Tibial artery (tissue), 4 donors: ENCODE measurements around the gene PKDREJ.

Source experiments
- DNase-seq, 2 donors: peaks; one replicate each; pipeline ENCODE4 v3.0.0-alpha.2; 2019
- H3K27ac ChIP-seq, 2 donors: fragments of 200-600 bp; sonication (generic) in 1 of 2; 1 replicate in 1 of 2; 2 replicates in 1 of 2; pipeline ENCODE4 v1.5.1; 2018 to 2019; ENCODE audit warnings: mild to moderate bottlenecking in 1 of 2
- H3K27me3 ChIP-seq, 2 donors: fragments of 200-600 bp; sonication (generic) in 1 of 2; one replicate each; pipeline versions ENCODE4 v1.5.1 to v1.6.0; 2016 to 2019
- H3K36me3 ChIP-seq, 3 donors: fragments of 200-600 bp; sonication (generic) in 2 of 3; one replicate each; pipeline ENCODE4 v1.5.1; 2016 to 2019; ENCODE audit warnings: mild to moderate bottlenecking in 2 of 3
- H3K4me1 ChIP-seq, 4 donors: fragments of 200-600 bp; sonication (generic) in 2 of 4; 1 replicate in 3 of 4; 2 replicates in 1 of 4; pipeline ENCODE4 v1.5.1; 2016 to 2019
- H3K4me3 ChIP-seq, 2 donors: fragments of 200-600 bp; sonication (generic) in 1 of 2; 1 replicate in 1 of 2; 2 replicates in 1 of 2; pipeline ENCODE4 v1.5.1; 2018 to 2019; ENCODE audit warnings: mild to moderate bottlenecking in 2 of 2
- H3K9me3 ChIP-seq, 3 donors: fragments of 200-600 bp; sonication (generic) in 1 of 3; one replicate each; pipeline ENCODE4 v1.5.1; 2016 to 2019
- CTCF ChIP-seq, 2 experiments: fragments of 200-600 bp in 1 of 2; fragments of 450-650 bp in 1 of 2; IDR thresholded peaks; one replicate each; pipeline ENCODE4 v1.5.1; 2017 to 2019; ENCODE audit warnings: antibody characterized with exemption in 2 of 2, mild to moderate bottlenecking in 1 of 2, moderate library complexity in 1 of 2
- intact Hi-C: fragments of 100-400 bp; cut with DNase I; formaldehyde crosslinking; loops from one replicate; pipeline ENCODE4 v1.15.0; 2023; ENCODE audit warnings: low total_unique reads

The PKDREJ gene

GRCh38 chr22:46225631-46226030 lies 37.5 kb downstream of the PKDREJ start:
- no peak for DNase-seq
- H3K36me3 ChIP-seq = peaks cover 11 to 55% (median 26%) of the 10 kb centered on the region in 3 donors
- intact Hi-C loops = no loop called here
- H3K9me3 ChIP-seq = no peaks in the 10 kb centered on the region
- H3K27me3 ChIP-seq = no peaks in the 10 kb centered on the region
- TF ChIP-seq CTCF (IDR thresholded peaks at IDR 0.05) = no peak
- H3K4me1 ChIP-seq = no peaks in the 10 kb centered on the region
- H3K4me3 ChIP-seq = no peak overlapping the region
- no peak overlapping the region for H3K27ac ChIP-seq

GRCh38 chr22:46224898-46225290 lies 38.2 kb downstream of the PKDREJ start:
- H3K4me3 ChIP-seq = no peak overlapping the region
- DNase-seq = no peak
- H3K36me3 ChIP-seq = peaks cover 19 to 62% (median 33%) of the 10 kb centered on the region in 3 donors
- H3K4me1 ChIP-seq = no peaks in the 10 kb centered on the region
- intact Hi-C loops = no loop called here
- H3K27ac ChIP-seq = no peak overlapping the region
- H3K9me3 ChIP-seq = no peaks in the 10 kb centered on the region
- TF ChIP-seq CTCF (IDR thresholded peaks at IDR 0.05) = no peak
- H3K27me3 ChIP-seq = no peaks in the 10 kb centered on the region

DNA sequence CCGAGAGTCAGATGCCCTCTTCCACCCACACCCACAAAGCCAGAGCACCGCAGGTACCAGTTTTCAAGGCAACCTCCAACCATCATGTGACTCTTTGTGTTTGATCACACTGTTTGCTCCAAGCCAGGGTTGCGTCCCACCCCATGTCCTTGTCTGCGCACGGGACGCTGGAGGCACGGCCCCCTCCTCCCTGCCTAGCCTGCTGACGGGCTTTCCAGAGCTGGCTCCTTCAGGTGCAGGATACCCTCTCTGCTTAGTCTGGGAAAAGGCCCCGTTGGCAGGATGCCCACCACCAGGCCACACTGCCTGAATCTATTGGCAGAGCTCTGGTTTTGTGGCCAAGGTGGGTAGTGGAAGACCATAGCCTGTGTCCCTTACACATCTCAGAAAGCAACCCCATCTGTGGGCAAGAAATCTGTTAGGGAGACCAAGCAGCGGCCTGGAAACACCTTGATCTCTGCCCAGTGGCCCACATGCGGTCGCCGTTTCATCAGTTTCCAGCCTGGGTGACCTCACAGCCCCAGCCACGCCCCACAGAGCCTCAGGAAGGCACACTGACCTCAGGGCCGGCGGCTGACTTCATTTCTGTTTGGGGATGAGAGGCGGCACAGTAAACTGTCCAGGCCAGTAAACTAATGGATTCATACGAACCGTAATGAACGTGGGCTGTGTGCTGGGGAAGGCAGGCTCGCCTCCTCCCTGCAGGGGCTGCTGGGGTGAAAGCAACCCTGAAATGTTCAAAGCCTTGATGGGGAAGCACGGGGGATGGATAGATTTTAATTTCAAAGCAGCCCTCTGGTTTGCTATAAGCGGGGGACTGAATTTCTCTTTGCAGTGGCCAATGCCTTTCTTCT lies 38.9 kb downstream of the PKDREJ start:
- Histone ChIP-seq H3K9me3 (no peaks in the 10 kb centered on the region), H3K36me3 (peaks cover 25 to 68% (median 39%) of the 10 kb centered on the region in 3 donors)
- intact Hi-C loops = no loop called here

GRCh38 chr22:46220921-46221320 lies 42.2 kb downstream of the PKDREJ start:
- no peaks in the 10 kb centered on the region for H3K9me3 ChIP-seq
- H3K27me3 ChIP-seq = no peaks in the 10 kb centered on the region
- no peak overlapping the region for H3K4me3 ChIP-seq
- H3K27ac ChIP-seq = no peak overlapping the region
- H3K36me3 ChIP-seq = peaks cover 53 to 93% (median 67%) of the 10 kb centered on the region in 3 donors
- no peak for DNase-seq
- intact Hi-C loops = no loop called here
- H3K4me1 ChIP-seq = no peaks in the 10 kb centered on the region
- TF ChIP-seq CTCF (IDR thresholded peaks at IDR 0.05) = no peak

More for the DNA sequence above, 38.9 kb downstream of the PKDREJ start:
- Histone ChIP-seq H3K27ac (no peak overlapping the region), H3K27me3 (no peaks in the 10 kb centered on the region), H3K4me3 (no peak overlapping the region), H3K4me1 (no peaks in the 10 kb centered on the region)
- TF ChIP-seq CTCF (IDR thresholded peaks at IDR 0.05) = no peak
- DNase-seq = no peak

DNA sequence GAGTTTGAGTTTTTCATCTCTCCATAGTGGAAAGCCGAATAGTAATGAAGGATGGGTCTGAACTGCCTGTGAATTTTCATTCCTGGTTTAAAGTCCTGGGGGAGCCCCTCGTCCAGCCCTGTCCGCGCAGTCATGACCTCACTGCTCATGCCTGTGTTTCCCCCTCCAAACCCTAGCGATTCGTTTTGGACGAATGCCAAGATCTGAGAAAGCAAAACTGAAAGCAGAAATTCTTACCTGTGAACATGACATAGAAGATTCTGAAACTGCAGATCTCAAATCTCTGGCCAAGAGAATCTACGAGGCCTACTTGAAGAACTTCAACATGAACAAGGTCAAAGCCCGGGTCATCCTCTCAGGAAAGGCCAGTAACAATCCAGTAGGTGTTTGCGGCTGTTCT lies 43.5 kb downstream of the PKDREJ start:
- no peaks in the 10 kb centered on the region for H3K9me3 ChIP-seq
- H3K36me3 ChIP-seq = peaks cover 63 to 93% (median 77%) of the 10 kb centered on the region in 3 donors
- no peak for TF ChIP-seq CTCF (IDR thresholded peaks at IDR 0.05)
- intact Hi-C loops = loop anchor here (10.0 kb wide), 1 partner anchor 55 kb away; no protein-coding TSS in a partner anchor
- no peaks in the 10 kb centered on the region for H3K27me3 ChIP-seq
- no peak overlapping the region for H3K4me3 ChIP-seq
- no peak overlapping the region for H3K27ac ChIP-seq
- DNase-seq = no peak
- no peaks in the 10 kb centered on the region for H3K4me1 ChIP-seq
